Measurements from ENCODE around the gene SLC41A1.
"Not testable (repeated sequence)": the region's sequence is repeated elsewhere in the genome, so short reads cannot be mapped to it uniquely, and the experiment has no call there.

Gene SLC41A1

DNA sequence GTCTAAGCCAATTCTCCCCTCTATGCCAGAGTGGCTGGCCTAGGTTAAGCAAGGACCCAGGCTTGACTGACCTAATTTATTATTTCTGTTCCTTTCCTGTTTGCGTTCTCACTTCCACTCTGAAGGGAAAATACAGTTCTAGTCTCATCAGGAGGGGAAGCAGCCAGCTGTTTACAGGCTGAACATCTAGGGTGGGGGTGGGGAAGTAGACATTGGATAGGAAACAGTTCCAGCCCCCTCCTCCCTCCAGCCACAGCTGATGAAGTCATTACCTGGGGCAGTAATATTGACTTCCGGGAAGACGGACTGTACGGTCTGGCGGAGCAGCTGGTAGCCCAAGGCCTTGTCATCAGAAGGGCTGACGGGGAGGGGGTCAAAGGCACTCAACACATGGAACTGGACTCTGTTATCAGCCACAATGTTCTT is 19.3 kb upstream of the SLC41A1 start:
- TF ChIP-seq, protein P1, sequence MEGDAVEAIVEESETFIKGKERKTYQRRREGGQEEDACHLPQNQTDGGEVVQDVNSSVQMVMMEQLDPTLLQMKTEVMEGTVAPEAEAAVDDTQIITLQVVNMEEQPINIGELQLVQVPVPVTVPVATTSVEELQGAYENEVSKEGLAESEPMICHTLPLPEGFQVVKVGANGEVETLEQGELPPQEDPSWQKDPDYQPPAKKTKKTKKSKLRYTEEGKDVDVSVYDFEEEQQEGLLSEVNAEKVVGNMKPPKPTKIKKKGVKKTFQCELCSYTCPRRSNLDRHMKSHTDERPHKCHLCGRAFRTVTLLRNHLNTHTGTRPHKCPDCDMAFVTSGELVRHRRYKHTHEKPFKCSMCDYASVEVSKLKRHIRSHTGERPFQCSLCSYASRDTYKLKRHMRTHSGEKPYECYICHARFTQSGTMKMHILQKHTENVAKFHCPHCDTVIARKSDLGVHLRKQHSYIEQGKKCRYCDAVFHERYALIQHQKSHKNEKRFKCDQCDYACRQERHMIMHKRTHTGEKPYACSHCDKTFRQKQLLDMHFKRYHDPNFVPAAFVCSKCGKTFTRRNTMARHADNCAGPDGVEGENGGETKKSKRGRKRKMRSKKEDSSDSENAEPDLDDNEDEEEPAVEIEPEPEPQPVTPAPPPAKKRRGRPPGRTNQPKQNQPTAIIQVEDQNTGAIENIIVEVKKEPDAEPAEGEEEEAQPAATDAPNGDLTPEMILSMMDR (IDR thresholded peaks at IDR 0.05; ENCODE audit: control insufficient read depth, insufficient read depth, low read depth, low read length, missing control alignments) = no peak
- DNase-seq (ENCODE audit: low read depth) = no peak
- H3K4me3 ChIP-seq (ENCODE audit: control insufficient read depth, low read depth, low read length) = no peak overlapping the region

DNA sequence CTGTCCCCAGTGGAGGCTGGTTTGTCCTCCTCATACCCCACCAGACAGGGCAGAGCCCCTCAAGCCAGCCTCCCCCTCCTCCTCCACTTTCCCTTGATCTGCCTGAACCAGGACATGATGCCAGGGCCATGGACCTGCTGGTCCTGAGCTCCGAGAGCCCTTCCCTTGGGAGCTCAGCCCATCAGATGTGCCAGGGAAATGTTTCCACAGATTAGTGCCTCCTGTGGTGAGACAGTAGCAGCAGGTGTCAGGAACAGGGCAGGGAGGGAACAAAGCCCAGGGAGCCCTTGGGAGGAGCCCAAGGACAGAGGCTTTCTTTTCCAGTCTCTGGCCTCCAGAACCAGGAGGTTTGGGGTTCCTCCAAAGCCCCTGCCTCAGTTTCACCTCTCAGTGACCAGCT is 14.6 kb upstream of the SLC41A1 start:
- H3K4me3 ChIP-seq (ENCODE audit: control insufficient read depth, low read depth, low read length) = no peak overlapping the region
- no peak for DNase-seq (ENCODE audit: low read depth)
- TF ChIP-seq, protein P1 (IDR thresholded peaks at IDR 0.05; ENCODE audit: control insufficient read depth, insufficient read depth, low read depth, low read length, missing control alignments) = no peak

DNA sequence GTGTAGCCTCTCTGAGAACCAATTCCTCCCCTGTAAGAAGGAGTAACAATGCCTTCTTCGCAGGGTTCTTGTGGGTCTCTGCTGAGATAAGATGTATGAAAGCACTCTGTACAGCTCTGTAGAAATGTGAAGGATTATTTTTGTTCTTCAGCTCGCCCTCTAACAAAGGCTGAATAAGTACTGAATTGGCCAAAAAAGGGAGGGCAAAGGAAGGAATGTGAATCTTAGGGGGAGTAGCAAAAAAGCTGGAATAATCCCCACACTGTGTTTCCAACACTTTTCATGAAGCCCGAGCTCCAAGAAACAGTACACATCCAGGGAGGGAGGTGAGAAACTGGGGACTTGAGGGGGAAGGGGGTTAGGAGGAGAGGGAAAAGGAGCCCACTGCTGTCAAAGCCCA is 14.0 kb upstream of the SLC41A1 start:
- H3K4me3 ChIP-seq (ENCODE audit: control insufficient read depth, low read depth, low read length) = no peak overlapping the region
- TF ChIP-seq, protein P1 (IDR thresholded peaks at IDR 0.05; ENCODE audit: control insufficient read depth, insufficient read depth, low read depth, low read length, missing control alignments) = no peak
- DNase-seq (ENCODE audit: low read depth) = no peak

DNA sequence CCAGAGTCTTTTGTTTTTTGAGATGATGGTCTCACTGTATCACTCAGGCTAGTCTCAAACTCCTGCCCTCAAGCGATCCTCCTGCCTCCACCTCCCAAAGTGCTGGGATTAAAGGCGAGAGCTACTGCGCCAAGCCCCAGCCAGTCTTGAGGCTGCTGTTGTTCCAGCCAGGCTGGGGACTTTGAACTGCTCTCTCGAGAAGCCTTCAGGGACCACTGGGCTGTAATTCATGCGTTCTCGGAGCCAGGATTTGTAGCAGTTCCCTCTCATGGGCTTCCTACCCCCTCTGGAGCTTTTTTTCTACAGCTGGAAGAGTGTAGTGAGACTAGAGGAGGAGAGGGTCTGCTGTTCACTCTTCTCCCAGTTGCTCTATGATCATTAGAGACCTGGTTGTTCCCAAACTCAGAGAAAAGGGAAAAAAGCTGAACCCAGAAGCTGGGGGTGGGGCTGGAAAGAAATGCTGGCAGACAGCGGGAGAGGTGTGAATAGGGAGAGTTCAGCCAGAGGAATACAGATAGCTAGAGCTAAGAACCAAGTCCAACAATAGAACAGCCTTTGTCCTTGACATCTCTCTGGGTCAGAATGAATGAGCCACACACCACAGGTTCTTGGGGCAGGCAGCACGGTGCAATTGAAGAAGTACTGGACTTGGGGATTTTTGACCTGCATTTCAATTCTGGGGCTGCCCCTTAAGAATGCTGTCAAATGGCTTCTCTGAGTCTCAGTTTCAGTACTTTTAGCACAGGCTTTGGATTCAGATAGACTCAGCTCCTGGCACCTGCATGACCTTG is 13.2 kb upstream of the SLC41A1 start:
- TF ChIP-seq, protein P1 (IDR thresholded peaks at IDR 0.05; ENCODE audit: control insufficient read depth, insufficient read depth, low read depth, low read length, missing control alignments) = no peak
- no peak for DNase-seq (ENCODE audit: low read depth)
- no peak overlapping the region for H3K4me3 ChIP-seq (ENCODE audit: control insufficient read depth, low read depth, low read length)

DNA sequence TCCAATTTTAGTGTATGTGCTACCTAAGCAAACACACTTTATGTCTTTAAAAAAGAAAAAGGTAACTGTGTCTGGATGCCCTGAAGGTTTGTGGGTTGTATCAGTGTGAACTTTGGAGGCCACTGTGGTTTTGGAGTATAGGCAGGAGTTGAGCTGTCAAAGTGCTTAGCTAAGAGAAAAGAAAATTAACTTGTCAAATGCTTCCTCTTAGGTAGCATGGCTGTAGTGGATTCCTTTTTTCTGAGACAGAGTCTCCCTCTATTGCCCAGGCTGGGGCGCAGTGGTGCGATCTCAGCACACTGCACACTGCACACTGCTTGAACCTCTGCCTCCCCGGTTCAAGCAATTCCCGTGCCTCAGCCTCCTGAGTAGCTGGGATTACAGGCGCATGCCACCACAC is 11.2 kb upstream of the SLC41A1 start:
- H3K4me3 ChIP-seq (ENCODE audit: control insufficient read depth, low read depth, low read length) = no peak overlapping the region
- TF ChIP-seq, protein P1 (IDR thresholded peaks at IDR 0.05; ENCODE audit: control insufficient read depth, insufficient read depth, low read depth, low read length, missing control alignments) = no peak
- no peak for DNase-seq (ENCODE audit: low read depth)

DNA sequence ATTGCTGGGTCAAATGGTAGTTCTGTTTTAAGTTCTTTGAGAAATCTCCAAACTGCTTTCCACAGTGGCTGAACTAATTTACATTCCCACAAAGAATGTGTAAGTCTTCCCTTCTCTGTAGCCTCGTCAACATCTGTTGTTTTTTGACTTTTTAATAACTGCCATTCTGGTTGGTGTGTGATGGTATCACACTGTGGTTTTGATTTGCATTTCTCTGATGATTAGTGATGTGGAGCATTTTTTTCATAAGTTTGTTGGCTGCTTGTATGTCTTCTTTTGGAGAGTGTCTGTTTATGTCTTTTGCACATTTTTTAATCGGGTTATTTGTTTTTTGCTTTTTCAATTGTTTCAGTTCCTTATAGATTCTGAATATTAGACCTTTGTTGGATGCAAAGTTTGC is 10.3 kb upstream of the SLC41A1 start:
- not testable (repeated sequence) for DNase-seq (ENCODE audit: low read depth); H3K4me3 ChIP-seq (ENCODE audit: control insufficient read depth, low read depth, low read length)

DNA sequence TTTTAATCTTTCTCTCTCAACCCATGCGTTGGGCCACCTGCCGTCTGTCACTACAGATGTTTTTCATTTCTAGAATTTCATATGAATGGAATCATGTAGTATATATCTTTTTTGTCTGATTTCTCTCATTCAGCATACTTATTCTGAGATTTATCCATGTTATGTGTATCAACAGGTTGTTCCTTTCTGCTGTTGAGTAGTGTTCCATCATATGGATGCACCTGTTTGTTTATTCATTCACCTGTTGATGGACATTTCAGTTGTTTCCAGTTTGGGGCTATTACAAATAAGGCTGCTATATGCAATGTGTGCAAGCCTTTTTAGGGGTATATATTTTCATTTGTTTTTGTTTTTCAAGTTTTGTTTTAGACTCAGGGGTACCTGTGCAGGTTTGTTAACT is 9.4 kb upstream of the SLC41A1 start:
- H3K4me3 ChIP-seq (ENCODE audit: control insufficient read depth, low read depth, low read length) = no peak overlapping the region
- DNase-seq (ENCODE audit: low read depth) = no peak
- TF ChIP-seq, protein P1 (IDR thresholded peaks at IDR 0.05; ENCODE audit: control insufficient read depth, insufficient read depth, low read depth, low read length, missing control alignments) = no peak
